GM04504 (cell line): ENCODE data around the gene CSF2.
"Not testable (repeated sequence)": the region's sequence is repeated elsewhere in the genome, so short reads cannot be mapped to it uniquely, and the experiment has no call there.

Experiments
- DNase-seq: peaks from one replicate; pipeline ENCODE4 v3.0.0-alpha.2; 2012; ENCODE audit warnings: low read depth

Gene CSF2

DNA sequence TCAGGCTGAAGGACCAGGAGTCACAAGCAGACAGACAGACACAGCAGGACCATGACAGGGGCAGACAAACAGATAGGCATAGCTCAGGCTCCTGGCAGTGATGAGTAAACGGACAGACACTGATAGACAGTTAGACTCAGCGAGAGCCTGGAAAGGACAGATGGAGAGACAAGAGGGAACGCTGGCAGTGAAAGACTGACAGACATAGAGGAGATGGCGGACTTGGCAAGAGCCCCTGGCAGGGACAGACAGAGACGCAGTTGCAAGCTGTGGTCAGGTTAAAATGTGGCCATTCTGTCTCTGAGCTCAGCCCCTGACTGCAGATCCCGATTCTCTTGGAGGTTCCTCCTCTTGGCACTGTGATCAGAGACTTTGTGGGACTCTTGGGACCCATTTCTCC is 13.6 kb downstream of the CSF2 start:
- no peak for DNase-seq

DNA sequence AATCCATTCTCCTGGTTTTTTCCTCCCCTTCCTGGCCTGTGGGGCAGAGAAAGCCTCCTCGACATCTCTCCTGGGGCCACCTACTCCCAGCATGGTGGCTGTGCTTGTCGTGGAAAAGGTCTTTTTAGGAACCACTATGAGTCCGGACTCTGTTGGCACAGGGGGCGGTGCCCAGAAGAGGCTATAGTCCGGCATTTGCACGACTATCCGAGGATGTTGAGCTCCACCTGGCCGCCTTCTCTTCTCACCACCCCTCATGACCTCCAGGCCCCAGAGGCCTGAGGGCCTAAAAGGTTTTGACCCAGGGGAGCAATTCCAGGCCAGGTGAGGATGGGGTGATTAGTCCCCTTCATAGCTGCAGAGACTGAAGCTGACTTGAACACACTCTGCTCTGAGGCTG is 14.1 kb downstream of the CSF2 start:
- DNase-seq: no peak

DNA sequence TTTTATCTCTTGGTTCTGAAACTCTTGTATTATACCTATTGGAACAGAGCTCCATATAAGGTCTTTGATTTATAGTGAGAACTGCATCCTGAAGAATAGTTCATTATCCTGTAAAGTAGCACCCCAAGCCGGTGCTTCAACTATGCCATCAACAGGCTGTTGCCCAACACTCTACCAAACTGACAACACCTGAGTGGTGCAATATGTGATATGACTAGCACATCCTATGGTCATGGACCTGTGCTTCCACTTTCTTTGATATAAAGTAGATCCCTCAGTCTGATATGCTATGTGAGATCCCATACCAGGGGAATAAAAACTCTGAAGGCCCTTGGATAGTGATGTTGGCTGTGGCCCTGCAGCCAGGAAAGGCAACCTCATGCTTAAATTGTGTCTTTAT is 15.8 kb downstream of the CSF2 start:
- DNase-seq: no peak

DNA sequence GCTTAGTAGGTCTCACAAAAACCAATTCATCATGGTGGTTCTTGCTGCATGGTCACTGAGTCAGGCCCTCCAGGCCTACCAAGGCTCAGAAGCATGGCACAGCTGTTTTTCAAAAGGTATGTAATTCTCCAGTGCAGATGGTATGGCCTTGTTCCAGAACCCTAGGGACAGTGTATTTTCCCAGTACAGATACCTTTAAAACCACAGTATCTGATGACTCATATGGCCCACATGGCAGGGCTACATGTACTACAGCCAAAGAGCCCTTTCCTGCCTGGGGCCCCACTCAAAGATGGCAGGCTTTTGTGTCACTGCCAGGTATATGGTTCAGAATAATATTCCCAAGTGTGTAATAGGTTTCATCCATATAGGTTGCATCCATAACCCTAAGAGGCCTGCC is 16.5 kb downstream of the CSF2 start:
- DNase-seq: peak; percentile 74

DNA sequence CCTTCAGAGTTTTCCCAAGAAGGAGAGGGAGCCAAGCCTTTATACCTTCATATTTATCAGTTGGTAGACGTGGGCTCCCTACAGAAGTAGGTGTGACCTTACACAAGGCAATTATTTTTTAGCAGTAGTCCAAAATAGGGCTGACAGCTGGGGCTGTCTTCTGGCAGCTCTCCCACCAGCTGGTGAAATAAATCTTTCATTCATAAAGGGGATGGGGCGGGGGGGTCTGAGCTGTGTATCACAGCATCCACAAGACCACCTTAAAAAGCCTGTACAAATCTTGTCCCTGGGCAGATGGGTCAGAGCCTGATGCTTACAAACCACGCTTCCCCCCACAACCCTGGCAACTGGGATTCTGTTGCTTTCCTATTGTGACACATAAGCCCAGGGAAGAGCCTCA is 19.7 kb downstream of the CSF2 start:
- DNase-seq: no peak

DNA sequence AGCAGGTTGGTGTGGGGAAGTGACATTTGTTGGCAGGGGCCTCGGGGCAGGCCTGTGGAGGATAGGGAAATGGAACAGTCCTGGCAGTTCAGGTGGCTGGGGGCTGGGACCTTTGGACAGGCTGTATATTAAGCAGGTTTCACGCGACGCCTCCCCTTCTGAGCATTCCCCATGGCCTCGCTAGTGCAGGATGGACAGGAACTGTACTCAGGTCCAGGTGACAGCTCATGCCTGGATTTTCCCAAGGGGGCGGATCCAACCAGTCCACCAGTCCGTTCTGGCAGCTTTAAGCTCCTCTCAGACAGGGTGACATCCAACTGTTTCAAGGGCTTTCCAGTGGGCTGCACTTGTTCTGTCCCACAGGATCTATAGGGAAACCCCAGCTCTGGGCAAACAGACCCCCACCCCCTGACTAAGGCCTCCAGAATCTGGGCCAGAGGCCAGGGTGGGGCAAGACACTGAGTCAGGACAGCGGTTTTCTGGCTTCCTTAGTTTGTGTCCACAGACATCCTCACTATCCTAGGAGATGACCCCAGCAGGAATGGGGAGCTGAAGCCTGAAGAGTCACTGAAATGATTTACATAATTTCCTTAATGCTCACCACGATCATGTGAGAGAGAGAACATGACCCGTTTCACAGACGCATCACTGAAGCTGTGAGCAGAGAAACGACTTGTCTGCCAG is 20.9 kb downstream of the CSF2 start:
- DNase-seq: peak; percentile 94

DNA sequence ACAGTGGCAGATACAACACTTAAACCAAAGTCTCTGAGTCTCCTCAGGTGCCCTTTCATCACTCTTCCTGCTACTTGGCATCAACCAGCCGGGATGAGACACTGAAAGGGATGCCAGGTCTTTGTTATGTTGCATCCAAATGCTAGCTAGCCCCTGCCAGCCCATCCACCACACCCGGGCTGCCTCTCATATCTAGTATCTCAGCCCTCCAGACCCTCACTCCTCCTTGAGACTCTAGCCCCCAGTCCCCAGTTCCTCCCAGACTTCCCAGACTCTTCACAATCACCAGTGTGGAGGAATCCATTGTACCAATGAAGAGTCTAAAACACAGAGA is 21.5 kb downstream of the CSF2 start:
- no peak for DNase-seq

DNA sequence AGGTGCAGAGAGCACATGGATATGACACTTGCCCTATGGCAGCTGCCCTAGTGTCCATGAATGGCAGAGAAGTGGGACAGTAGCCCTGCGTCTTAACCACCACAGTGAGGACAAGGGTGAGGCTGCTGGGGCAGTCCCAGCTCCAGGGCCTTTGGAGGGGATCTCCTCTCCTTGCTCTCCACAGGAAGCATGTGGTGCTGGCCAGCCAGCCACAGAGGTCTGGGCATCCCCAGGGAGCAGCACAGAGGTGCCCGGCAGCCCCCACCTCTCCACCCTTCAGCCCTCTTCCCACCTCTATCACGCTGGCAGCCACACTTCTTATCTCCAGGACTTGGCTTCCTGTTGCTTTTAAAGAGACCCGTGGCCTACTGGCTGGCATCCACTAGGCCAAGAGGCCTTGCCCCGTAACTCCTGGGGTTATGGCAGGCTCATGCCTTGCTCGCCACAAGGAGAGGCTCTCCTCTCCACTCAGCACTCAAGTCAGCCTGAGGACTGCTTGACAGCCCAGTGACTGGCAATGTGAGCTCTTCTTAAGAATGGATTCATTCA is 21.9 kb downstream of the CSF2 start:
- no peak for DNase-seq

DNA sequence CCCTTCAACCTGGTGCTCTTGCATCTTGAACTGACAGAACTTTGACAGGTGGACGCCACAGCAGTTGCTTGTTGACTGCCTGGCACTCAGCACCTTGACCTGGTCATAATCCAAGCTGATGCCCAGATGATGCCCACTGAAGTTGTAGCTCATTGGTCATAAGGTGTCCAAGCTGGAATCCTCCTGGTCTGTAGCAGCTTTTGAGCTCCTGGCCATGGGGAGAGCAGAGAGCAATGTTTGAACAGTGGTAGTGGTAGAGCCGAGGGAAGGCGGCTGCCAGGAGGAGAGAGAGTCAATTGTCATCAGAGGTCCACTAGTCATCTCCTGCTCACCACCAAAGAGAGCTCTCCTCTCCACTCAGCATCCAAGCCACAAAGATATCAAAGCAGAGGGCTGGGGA is 23.3 kb downstream of the CSF2 start:
- DNase-seq: no peak

DNA sequence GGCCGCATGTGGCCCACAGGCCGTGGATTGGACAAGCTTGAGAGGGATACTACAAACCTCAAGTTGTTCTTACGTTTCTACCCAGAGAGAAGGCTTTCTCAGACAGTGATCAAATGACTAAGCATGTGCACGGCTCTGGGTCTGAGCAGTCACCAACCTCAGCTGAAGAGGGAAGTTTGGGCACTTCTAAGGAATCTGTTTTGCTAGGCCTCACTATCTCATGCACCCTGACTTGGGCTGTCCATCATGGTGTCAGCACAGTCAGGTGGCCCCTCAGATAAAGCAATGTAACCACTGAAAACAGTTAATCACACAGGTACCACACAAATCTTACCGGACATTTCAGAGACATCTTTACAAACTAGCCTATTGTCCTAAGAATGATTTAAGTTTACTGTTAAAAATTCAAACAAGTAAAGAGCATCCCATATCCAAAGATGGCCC is 24.6 kb downstream of the CSF2 start:
- no peak for DNase-seq

DNA sequence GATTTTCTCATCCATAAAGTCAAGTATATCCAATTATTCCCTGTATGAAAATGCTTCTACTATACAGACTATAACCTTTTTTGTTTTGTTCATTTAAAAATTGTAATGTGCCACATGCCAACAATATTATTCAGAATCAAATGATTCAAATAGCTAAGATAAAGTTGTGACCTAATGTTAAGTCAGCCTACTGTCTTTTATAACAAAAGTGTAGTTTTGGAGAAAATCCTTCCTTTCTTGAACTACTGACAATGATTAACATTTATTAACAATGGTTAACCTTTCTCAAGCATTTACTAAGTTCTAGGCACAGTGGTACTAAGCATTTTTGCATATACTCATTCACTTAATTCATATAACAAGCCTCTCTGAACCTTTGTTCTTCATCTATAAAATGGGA is 25.0 kb downstream of the CSF2 start:
- no peak for DNase-seq

DNA sequence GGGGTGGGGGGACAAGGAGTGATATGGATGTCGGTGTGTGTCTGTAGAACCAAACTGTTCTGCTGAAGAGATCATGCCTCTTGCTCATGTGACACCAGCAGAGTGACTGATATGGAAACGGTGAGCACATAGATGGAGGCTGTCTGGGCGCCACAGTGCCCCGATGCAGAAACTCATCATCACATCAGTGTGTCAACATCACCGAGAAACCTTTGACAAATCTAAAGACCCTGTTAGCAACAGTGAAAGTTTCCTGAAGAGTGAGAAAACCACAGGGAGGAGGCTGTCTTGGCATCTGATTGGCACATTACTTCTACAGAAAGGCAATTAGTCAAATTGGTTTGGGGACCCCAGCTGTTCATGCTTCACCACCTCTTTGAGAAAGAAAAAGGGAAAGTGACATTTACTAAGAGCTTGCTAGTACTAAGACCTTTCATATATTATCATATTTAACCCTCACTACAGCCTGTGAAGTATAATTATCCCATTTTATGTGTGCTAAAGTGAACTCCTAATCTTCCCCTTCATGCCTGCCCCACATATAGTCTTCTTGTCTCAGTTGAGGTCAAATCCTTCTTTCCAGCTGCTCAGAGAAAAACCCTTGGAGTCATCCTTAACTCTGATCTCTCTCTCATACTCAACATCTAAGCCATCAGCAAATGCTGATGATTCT is 25.6 kb downstream of the CSF2 start:
- DNase-seq: no peak

DNA sequence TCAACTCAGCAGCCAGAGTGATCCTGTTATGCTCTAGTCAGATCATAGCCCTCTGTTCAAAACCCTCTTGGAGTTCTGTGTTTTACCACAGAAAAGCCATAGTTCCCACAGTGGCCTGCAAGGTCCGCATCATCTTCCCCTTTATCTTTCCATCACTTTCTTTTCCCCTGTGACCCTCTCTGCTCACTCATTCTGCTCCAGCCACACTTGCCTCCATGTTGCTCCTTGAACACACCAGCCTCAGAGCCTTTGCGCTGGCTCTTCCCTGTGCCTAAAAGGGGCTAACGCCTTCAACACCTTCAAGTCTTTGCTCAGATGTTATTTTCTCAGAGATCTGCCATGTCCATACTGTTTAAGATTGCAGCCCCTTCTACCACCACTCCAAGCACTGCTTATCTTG is 26.3 kb downstream of the CSF2 start:
- DNase-seq: no peak

DNA sequence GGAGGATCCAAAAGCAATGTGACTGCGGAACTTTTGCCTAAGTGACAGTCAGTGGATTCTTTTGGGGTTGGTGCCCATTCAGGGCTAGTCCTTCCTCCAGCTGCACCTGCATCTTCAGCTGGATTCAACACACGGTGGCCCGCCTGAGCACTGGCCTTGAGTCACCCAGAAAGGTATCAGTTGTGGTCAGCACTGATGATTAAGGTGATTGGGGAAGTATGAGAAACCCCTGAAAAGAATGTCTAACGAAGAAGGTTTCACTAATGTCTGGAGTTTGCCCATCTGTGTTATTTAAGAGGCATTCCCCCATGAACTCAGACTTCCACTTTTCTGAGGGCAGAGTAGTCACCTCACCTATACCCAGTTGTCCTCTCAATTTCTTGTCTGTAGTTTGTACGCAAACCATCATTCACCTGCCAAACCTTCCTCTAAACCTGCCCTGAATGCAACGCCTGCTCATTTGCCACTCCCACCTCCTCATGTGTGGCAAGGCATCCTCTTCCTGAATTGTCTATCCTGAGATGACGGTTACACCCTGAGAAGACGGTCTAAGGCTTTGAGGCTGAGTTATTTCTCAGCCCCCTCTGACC is 27.2 kb downstream of the CSF2 start:
- no peak for DNase-seq

DNA sequence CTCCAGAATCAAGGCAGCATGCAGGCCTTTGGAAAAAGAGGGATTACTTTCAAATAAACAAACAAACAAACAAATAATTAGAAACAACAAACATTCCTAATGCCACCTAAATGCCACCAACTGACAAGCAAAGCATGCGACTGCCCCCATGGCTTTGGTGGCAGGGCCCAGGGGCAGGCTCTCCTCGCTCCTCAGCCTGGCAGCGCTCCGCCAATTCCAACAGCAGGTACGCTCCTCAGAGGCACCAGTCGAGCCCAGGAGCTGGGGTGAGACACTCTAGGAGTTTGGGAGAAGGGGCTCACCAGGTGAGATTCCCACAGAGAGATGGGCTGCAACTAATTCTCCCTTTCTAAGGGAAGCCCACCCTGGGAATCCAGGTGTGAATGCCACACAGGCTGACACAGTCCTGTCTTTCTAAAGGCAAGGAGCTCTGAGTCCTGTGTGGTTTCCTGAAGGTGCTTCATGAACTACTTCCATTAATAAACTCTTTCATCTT is 27.8 kb downstream of the CSF2 start:
- DNase-seq: no peak

DNA sequence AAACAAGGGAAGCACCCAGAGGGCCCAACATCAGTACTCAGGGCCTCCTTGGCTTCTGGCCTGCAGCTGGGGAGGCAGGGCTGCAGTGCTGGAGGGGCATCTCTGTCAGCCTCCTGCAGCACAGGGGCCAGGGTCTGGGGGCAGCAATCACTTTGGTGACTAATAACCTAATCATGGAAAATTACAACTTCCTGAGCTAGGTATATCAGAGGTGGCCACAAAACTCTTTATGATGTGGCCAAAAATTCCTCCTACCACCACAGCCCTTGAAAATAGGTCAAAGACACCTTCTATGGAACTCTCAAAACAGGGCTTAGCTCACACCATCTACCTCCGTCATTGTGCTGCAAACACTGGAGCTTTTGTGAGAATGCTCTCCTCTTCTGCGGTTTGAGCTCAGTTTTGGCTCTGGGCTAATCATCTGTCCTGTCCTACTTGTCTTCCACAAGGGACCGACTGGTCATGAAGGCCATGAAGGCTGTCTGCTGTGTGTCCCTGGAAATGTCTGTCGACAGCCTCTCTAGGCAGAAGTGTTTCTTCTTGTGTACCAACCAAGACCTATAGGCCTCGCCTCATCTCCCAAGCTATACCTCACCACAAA is 28.6 kb downstream of the CSF2 start:
- no peak for DNase-seq

DNA sequence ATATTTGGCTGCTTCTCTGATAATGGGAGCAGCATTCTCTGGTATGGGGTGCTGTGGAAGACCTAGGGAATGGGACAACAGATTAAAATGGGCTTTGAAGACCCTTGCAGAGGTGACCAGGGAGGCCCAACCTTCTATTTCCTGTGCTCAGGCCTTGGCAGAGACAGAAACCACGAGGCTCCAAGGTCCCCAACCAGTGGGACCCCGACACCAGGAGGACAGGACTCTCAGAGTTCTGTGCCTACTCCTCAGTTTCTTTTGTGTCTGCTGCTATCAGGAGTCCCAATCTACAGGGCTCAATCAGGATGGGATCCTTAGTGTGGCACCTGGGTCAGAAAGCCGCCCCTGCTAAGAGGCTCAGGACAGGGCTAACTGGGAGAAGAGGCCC is 29.3 kb downstream of the CSF2 start:
- DNase-seq: no peak

DNA sequence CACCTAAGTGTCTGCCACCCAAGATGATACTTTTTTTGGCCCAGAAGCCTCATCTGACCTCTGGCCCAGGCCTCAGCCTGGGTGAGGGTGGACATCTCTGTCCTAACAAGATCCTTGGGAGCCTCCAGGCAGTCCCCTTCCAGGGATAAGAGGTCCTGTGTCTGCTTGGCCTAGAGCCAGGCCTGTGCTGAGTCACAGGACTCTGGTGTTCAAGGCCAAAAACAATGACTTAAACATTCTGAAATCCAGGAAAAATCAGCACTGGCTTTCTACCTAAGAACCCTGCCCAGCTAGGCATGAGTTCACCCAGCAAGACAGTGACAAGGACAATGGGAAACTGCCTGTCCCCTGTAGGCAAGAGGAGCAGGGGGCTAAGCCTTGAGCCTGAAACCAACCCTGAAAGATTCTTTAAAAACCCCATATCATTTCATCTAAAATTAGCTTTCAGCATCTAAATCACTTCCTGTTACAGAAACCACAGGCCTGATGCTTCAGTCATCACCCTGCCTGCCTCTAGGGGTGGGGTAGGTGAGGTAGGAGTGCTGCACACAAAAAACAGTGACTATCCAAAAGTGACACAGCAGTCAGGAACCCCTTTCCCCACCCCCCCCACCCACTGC is 29.9 kb downstream of the CSF2 start:
- peak; percentile 88 for DNase-seq

DNA sequence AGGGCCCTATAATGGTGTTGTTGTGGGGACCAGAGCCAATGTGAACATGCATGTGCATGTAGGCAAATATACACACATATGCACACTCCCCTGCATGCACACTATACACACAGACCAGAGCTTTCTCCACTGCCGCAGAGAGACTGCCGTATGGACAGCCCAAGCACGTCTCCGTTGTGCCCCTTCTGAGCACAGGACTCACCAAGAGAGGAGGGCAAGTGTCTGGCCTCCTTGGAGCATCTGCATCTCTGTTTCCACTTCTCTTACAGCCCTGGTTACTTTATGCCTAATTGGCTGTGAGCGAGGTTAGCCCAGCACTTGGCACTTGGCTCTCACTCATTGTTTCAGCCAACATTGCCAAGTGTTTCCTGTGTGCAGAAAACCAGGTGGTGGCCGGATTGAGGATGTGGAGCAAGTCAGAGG is 30.4 kb downstream of the CSF2 start:
- no peak for DNase-seq

DNA sequence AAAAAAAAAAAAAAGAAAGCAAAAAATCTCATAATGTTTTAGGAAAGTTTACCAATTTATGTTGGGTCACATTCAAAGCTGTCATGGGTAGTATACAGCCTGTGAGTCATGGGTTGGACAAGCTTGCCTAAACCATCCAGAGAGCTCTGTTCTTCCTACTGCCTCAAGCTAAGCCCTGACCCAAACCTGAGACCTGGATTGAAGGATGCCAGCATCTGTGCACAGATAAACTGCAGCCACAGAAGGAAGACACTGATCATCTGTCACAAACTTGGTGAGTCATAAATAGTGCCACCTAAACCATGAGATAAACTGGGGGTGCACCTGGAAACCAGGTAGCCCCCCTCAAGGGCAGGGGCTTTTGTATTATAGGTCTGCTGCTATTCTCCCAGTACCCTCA is 31.0 kb downstream of the CSF2 start:
- peak; percentile 62 for DNase-seq

DNA sequence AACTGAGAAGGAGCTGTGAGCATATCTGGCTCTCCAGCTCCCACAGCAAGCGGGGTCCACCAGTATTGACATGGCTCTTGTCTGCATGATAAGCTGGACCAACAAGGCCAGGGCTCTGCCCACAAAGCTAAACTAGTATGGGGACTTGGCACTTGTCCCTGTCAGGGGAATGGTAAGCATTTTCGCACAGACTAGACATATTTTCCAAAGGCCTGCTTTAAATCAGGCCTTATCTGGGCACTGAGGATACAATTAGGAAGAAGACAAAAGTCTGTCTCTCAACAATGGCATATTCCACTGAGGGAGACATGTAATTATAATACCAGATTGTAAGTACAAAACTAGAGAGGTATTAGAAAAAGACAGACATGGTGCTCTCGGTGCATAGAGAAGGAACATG is 32.1 kb downstream of the CSF2 start:
- no peak for DNase-seq

DNA sequence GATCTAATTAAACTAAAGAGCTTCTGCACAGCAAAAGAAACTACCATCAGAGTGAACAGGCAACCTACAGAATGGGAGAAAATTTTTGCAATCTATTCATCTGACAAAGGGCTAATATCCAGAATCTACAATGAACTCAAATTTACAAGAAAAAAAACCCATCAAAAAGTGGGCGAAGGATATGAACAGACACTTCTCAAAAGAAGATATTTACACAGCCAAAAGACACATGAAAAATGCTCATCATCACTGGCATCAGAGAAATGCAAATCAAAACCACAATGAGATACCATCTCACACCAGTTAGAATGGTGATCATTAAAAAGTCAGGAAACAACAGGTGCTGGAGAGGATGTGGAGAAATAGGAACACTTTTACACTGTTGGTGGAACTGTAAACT is 34.9 kb downstream of the CSF2 start:
- DNase-seq: not testable (repeated sequence)
